Kidney (tissue), 14 donors: ENCODE results near the gene SAFB. TPM values are rescaled to one million over a fixed set of nuclear protein-coding genes. Genes with fewer than 3 reads are reported as not detected.

Experiments used
- DNase-seq, 5 donors: peaks; one replicate each; pipeline ENCODE4 v3.0.0-alpha.2; 2013 to 2020
- FAIRE-seq: peaks from 2 replicates; lab custom pipeline; 2012; peaks lifted over from hg19 to GRCh38; lab: Jason Lieb, UNC
- H3K27ac ChIP-seq, 2 donors: one replicate each; pipeline ENCODE4 v1.7.0; 2013; ENCODE audit warnings: low read depth in 2 of 2, low read length in 2 of 2, inconsistent platforms in 1 of 2
- H3K27me3 ChIP-seq: one replicate; pipeline ENCODE4 v1.7.1; 2013; ENCODE audit warnings: low read length, inconsistent platforms; ENCODE audit not compliant: control insufficient read depth, insufficient read depth
- H3K36me3 ChIP-seq, 3 donors: one replicate each; pipeline versions ENCODE4 v1.7.0 to v1.7.1; 2013; ENCODE audit warnings: low read length in 3 of 3, control low read depth in 1 of 3, inconsistent platforms in 1 of 3; ENCODE audit not compliant: insufficient read depth in 3 of 3, control insufficient read depth in 2 of 3
- H3K4me1 ChIP-seq, 3 donors: one replicate each; pipeline versions ENCODE4 v1.7.0 to v1.7.1; 2013; ENCODE audit warnings: low read length in 3 of 3, inconsistent platforms in 1 of 3, low read depth in 1 of 3; ENCODE audit not compliant: control insufficient read depth in 2 of 3, insufficient read depth in 2 of 3
- H3K4me3 ChIP-seq, 3 donors: one replicate each; pipeline versions ENCODE4 v1.7.0 to v1.8.1; 2013; ENCODE audit warnings: low read length in 3 of 3, control low read depth in 1 of 3, inconsistent platforms in 1 of 3
- H3K9ac ChIP-seq, 3 donors: one replicate each; pipeline versions ENCODE4 v1.7.0 to v1.7.1; 2013; ENCODE audit warnings: low read length in 3 of 3, control low read depth in 1 of 3, inconsistent platforms in 1 of 3
- H3K9me3 ChIP-seq, 3 donors: one replicate each; pipeline versions ENCODE4 v1.7.0 to v1.7.1; 2013; ENCODE audit warnings: low read length in 3 of 3, control low read depth in 1 of 3, inconsistent platforms in 1 of 3; ENCODE audit not compliant: control insufficient read depth in 2 of 3, insufficient read depth in 1 of 3
- intact Hi-C: fragments of 100-400 bp; cut with DNase I; formaldehyde crosslinking; loops from one replicate; pipeline ENCODE4 v1.11.1; 2022
- polyA plus RNA-seq: library from polyadenylated mRNA; stranded (reverse); fragments of 350-450 nt; fragmentation: Illumina TruSeq; extraction: RNeasy Lipid Tissue Mini Kit (QIAGEN cat#74804); gene quantifications from one replicate; pipeline ENCODE4 v1.2.3, GENCODE V29; 2014; ENCODE audit warnings: low read depth, low replicate concordance; ENCODE audit not compliant: insufficient read depth
- total RNA-seq: library from RNA; stranded (reverse); fragmentation: NEBNext Ultra II Directional; extraction: Animal tissue kit (Norgen Biotek cat#: 25700); gene quantifications from one replicate; pipeline ENCODE4 v1.2.1, GENCODE V29; 2021
- TF ChIP-seq, protein P1 (sequence below): IDR thresholded peaks from 3 replicates; pipeline ENCODE4 v1.5.1; 2012; ENCODE audit warnings: mild to moderate bottlenecking, moderate library complexity, borderline replicate concordance; ENCODE audit not compliant: insufficient read depth; ENCODE audit errors: extremely low read depth
- donor health status: control.
- donor health status: control.
- donor health status: control.
- donor health status: control.
- donor health status: control.
- donor health status: DM: yes; HTN: yes; CAD: no.
- donor health status: Normal renal cell carcinoma (clear cell type).

SAFB gene
- total and polyA plus RNA-seq, 2 donors from 2014 or later = 35.0 to 88.6 TPM

- no peaks in the 10 kb centered on the region for H3K9me3 ChIP-seq
- peaks cover 10 to 32% (median 18%) of the 10 kb centered on the region in 3 donors for H3K36me3 ChIP-seq
- no peak overlapping the region for H3K27ac ChIP-seq
- no peaks in the 10 kb centered on the region for H3K27me3 ChIP-seq
- FAIRE-seq (no peak), DNase-seq (no peak)
- TF ChIP-seq, protein P1, sequence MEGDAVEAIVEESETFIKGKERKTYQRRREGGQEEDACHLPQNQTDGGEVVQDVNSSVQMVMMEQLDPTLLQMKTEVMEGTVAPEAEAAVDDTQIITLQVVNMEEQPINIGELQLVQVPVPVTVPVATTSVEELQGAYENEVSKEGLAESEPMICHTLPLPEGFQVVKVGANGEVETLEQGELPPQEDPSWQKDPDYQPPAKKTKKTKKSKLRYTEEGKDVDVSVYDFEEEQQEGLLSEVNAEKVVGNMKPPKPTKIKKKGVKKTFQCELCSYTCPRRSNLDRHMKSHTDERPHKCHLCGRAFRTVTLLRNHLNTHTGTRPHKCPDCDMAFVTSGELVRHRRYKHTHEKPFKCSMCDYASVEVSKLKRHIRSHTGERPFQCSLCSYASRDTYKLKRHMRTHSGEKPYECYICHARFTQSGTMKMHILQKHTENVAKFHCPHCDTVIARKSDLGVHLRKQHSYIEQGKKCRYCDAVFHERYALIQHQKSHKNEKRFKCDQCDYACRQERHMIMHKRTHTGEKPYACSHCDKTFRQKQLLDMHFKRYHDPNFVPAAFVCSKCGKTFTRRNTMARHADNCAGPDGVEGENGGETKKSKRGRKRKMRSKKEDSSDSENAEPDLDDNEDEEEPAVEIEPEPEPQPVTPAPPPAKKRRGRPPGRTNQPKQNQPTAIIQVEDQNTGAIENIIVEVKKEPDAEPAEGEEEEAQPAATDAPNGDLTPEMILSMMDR = no peak
- H3K4me3 ChIP-seq = no peak overlapping the region
- intact Hi-C loops = no loop called here
- no peak overlapping the region for H3K9ac ChIP-seq
- peaks cover 0 to 36% (median 28%) of the 10 kb centered on the region in 3 donors for H3K4me1 ChIP-seq
Measured at GRCh38 chr19:5628919-5629481, 6.1 kb downstream of the SAFB start.

- peak overlapping the region in 1 of 3 donors; percentile 53 for H3K9ac ChIP-seq
- DNase-seq = peak in 1 of 5 donors; percentile 24
- intact Hi-C loops = no loop called here
- TF ChIP-seq, protein P1 = no peak
- peaks cover 10 to 28% (median 14%) of the 10 kb centered on the region in 3 donors for H3K36me3 ChIP-seq
- FAIRE-seq = no peak
- no peaks in the 10 kb centered on the region for H3K27me3 ChIP-seq
- peaks cover 0 to 21% (median 19%) of the 10 kb centered on the region in 3 donors for H3K4me1 ChIP-seq
- no peaks in the 10 kb centered on the region for H3K9me3 ChIP-seq
- no peak overlapping the region for H3K27ac ChIP-seq
- H3K4me3 ChIP-seq = no peak overlapping the region
Measured at GRCh38 chr19:5631567-5632240, 8.8 kb downstream of the SAFB start.

DNA sequence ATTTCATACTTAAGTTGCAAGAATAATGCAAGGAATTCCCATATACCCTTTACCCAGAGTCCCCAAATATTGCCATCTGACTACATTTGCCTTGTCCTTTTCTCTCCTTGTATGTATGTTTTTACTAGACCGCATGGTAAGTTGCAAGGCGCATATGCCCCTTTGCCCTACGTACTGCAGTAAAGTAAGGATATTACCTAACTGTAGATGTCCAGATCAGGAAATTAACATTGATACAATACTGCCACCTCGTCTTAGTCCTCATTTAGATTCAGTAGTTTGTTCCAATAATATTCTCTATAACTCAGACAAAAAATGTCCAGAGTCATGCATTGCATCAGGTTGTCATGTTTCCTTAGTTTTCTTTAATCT lies 9.3 kb downstream of the SAFB start:
- no peak overlapping the region for H3K27ac ChIP-seq

More for the DNA sequence above, 9.3 kb downstream of the SAFB start:
- no peak for FAIRE-seq
- Histone ChIP-seq H3K27me3 (no peaks in the 10 kb centered on the region), H3K4me1 (peaks cover 0 to 21% (median 18%) of the 10 kb centered on the region in 3 donors), H3K4me3 (no peak overlapping the region), H3K9ac (peak overlapping the region in 1 of 3 donors; percentile 53), H3K36me3 (peaks cover 7 to 22% (median 14%) of the 10 kb centered on the region in 3 donors), H3K9me3 (no peaks in the 10 kb centered on the region)
- TF ChIP-seq, protein P1 = no peak
- DNase-seq = no peak
- intact Hi-C loops = no loop called here
